GM12875 (cell line): ENCODE results near the gene ITGA8.
"Not testable (repeated sequence)": the region's sequence is repeated elsewhere in the genome, so short reads cannot be mapped to it uniquely, and the experiment has no call there.

ENCODE experiments used
- H3K4me3 ChIP-seq: one replicate; pipeline ENCODE4 v1.5.1; 2011; ENCODE audit warnings: low read depth, low read length, control low read depth
- CTCF ChIP-seq: IDR thresholded peaks from 2 replicates; pipeline ENCODE4 v1.5.1; 2011; ENCODE audit warnings: low read depth, mild to moderate bottlenecking, control low read depth, inconsistent platforms, low read length, moderate library complexity, borderline replicate concordance; ENCODE audit not compliant: insufficient read depth

Gene ITGA8

GRCh38 chr10:15563246-15563645 is 156.5 kb downstream of the ITGA8 start:
- TF ChIP-seq CTCF = no peak

DNA sequence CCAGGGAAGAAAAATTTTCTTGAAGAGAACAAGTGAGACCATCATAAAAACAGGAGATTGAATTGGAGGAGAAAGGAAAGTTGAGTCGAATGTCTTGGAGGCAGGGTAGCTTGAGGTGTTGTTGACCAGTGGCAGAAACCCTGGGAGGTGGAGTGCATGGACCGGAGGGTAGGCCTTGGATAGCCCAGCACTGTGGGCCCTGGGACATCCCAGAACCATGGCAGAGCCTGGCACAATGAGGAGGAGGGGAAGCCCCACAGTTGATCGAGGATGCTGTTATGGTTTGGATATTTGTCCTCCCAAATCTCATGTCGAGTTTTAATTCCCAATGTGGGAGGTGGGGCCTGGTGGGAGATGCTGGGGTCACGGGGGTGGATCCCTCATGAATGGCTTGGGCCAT is 157.1 kb downstream of the ITGA8 start:
- H3K4me3 ChIP-seq = no peak overlapping the region
- TF ChIP-seq CTCF = no peak

More at GRCh38 chr10:15563246-15563645, 156.5 kb downstream of the ITGA8 start:
- no peak overlapping the region for H3K4me3 ChIP-seq

- no peak for TF ChIP-seq CTCF
- H3K4me3 ChIP-seq = no peak overlapping the region
Measured at GRCh38 chr10:15562116-15562515, 157.6 kb downstream of the ITGA8 start.

DNA sequence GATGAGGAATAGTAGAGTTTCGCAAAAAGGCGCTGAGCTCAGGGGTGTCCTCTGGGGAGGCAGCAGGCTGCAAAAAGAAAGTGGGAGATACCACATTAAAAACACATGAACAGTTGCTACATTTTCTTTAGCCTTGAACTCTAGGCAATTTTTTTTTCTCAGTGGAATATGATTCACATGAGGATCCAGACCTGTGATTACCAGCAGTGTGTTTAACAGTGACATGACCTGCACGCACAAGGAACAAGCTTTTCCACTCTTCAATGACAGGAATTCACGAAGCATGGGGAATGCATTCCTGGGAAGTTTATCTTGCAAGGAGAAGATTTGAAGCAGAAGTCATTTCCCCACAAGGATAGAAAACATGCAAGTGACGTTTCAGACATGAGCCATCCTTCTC is 161.6 kb downstream of the ITGA8 start:
- TF ChIP-seq CTCF = no peak
- no peak overlapping the region for H3K4me3 ChIP-seq

- not testable (repeated sequence) for H3K4me3 ChIP-seq
Measured at GRCh38 chr10:15557168-15557567, 162.6 kb downstream of the ITGA8 start.

DNA sequence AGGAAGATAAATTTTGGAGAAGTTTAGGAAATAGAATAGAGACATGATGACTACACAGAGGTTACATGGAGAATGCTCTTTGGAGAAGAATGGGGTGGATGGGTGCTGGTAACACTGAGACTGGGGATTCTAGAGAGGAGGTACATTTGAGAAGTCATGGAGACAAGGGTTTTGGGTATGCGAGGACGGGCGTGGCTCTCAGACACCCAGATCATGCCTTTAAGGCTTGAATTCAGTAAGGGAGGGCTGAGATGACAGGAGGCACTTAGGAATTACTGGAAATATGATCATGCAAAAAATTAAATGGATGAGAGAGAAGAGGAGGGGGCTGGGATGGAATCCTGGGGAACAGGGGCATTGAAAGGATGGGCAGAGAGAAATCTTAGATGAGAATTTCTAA is 168.8 kb downstream of the ITGA8 start:
- H3K4me3 ChIP-seq = no peak overlapping the region
- no peak for TF ChIP-seq CTCF

DNA sequence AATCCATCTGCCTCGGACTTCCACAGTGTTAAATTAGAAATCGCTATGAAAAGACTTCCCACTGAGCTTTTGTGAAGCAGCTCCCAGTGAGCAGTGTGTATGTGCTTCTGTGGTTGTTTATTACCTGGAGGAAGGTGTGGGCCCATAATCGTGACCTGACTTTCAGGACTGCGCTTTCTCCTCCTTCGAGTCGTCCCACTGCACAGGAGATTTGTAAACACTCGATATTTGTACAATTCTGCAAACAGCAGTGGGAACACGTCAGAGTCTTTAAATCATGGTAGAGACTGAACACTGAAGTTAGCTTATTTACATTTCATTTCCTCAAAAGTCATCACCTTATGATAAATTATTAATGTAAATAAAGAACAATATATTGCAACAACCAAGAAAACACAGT is 171.4 kb downstream of the ITGA8 start:
- H3K4me3 ChIP-seq = no peak overlapping the region
- TF ChIP-seq CTCF = no peak

GRCh38 chr10:15546606-15547005 is 173.1 kb downstream of the ITGA8 start:
- no peak overlapping the region for H3K4me3 ChIP-seq
- TF ChIP-seq CTCF = no peak
